Lower leg skin (tissue), 4 donors: ENCODE results near the gene MYO1B. TPM values are rescaled to one million over a fixed set of nuclear protein-coding genes. Genes with fewer than 3 reads are reported as not detected.

Experiments
- DNase-seq, 2 donors: peaks; one replicate each; pipeline ENCODE4 v3.0.0-alpha.2; 2019; ENCODE audit warnings: low spot score in 2 of 2
- H3K4me3 ChIP-seq: fragments of 200-600 bp; sonication (generic); 2 replicates; pipeline ENCODE4 v1.5.1; 2017; ENCODE audit warnings: mild to moderate bottlenecking, low read depth; ENCODE audit not compliant: poor library complexity, severe bottlenecking
- CTCF ChIP-seq, 3 donors: fragments of 450-650 bp; IDR thresholded peaks; one replicate each; pipeline ENCODE4 v1.5.1; 2016; ENCODE audit warnings: antibody characterized with exemption in 3 of 3, mild to moderate bottlenecking in 3 of 3, moderate library complexity in 2 of 3
- POLR2A ChIP-seq, 2 donors: fragments of 450-650 bp; IDR thresholded peaks; one replicate each; pipeline ENCODE4 v1.6.1; 2016 to 2017; ENCODE audit warnings: antibody characterized with exemption in 2 of 2, mild to moderate bottlenecking in 1 of 2, moderate library complexity in 1 of 2
- WGBS, 2 donors: methylation state at CpG; one replicate each; pipeline ENCODE4 v1.1.5; 2018; 5-methylcytosine and 5-hydroxymethylcytosine counted together
- intact Hi-C: fragments of 100-400 bp; cut with DNase I; formaldehyde crosslinking; loops from one replicate; pipeline ENCODE4 v1.15.0; 2023; ENCODE audit warnings: low total_unique reads
- total RNA-seq, 4 donors: library from RNA; depleted of rRNA; stranded (reverse); fragments of >200 nt; gene quantifications; one replicate each; pipeline ENCODE4 v1.1.0, GENCODE V29; 2016

MYO1B gene
- total RNA-seq, 4 donors from 2014 or later: 24.6 to 53.0 (median 36.9) TPM

DNA sequence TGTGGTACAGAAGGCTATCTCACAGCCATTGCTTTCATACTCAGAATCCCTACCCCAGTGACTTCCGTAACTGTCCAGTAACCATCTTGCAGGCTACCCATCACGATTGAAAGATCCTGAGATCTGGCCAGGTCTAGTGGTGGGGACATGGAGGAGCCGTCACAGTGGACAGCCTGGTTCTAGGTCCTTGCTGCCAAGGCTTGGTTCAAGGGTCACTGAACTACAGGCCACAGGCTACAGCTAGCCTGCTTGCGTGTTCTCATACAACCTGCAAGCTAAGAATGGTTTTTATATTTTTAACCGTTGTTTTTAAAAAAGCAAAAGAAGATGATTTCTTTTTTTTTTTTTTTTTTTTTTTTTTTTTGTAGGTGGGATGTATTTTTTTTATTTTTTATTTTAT lies 151.6 kb downstream of the MYO1B start:
- no peak overlapping the region for H3K4me3 ChIP-seq
- DNase-seq: no peak
- WGBS, 2 donors: 96 to 97% methylated on average over 5 of the region's 5 CpGs
- intact Hi-C loops: no loop called here
- TF ChIP-seq CTCF (IDR thresholded peaks at IDR 0.05): no peak
- no peak for TF ChIP-seq POLR2A (IDR thresholded peaks at IDR 0.05)

- H3K4me3 ChIP-seq: no peak overlapping the region
- intact Hi-C loops: no loop called here
- WGBS, 2 donors: 95 to 98% methylated on average over 5 of the region's 5 CpGs
- TF ChIP-seq POLR2A (IDR thresholded peaks at IDR 0.05) (no peak), CTCF (IDR thresholded peaks at IDR 0.05) (no peak)
- DNase-seq: no peak
Observed at GRCh38 chr2:191399601-191400000, 154.4 kb downstream of the MYO1B start.

GRCh38 chr2:191401287-191401686 lies 156.1 kb downstream of the MYO1B start:
- no peak overlapping the region for H3K4me3 ChIP-seq
- no peak for DNase-seq
- no peak for TF ChIP-seq POLR2A (IDR thresholded peaks at IDR 0.05)
- no peak for TF ChIP-seq CTCF (IDR thresholded peaks at IDR 0.05)
- intact Hi-C loops: no loop called here
- WGBS, 2 donors: 30 to 33% methylated on average over 1 of the region's 1 CpG

DNA sequence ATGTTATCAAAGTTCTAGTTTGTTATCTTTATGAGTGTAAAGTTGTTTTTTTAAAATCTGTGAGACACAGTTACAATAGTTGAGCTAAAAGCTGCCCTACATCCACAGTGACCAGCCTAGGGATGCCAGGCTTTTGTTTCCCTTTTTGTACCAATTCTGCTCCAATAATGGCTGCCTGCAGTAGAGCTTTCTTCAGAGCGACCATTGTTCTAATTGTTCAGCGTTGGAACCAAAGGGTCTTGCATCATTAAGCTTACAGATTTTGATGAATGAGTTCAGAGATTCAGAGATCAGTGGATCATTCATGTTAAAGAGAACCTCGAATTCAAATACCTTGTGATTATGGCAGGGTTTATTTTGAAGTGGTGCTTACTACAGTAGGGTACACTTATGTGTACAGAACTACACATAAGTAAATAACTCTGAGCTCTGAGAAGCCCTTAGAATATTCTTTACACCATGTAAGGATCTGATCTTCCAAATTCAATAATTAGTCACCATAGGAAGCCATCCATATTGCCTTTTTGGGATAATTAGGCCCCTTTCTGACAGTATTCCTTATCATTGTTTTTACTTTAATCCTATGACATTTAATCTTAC lies 157.9 kb downstream of the MYO1B start:
- TF ChIP-seq POLR2A (IDR thresholded peaks at IDR 0.05) (no peak), CTCF (IDR thresholded peaks at IDR 0.05) (no peak)
- DNase-seq: no peak
- no peak overlapping the region for H3K4me3 ChIP-seq
- WGBS, 2 donors: 92 to 94% methylated on average over 3 of the region's 3 CpGs
- intact Hi-C loops: no loop called here

GRCh38 chr2:191404568-191404991 lies 159.4 kb downstream of the MYO1B start:
- intact Hi-C loops: no loop called here
- 35 to 41% methylated on average over 1 of the region's 1 CpG for WGBS, 2 donors
- H3K4me3 ChIP-seq: no peak overlapping the region
- no peak for DNase-seq
- TF ChIP-seq CTCF (IDR thresholded peaks at IDR 0.05): no peak
- TF ChIP-seq POLR2A (IDR thresholded peaks at IDR 0.05): no peak

- no peak for DNase-seq
- no peak overlapping the region for H3K4me3 ChIP-seq
- WGBS, 2 donors: 95 to 96% methylated on average over 2 of the region's 2 CpGs
- TF ChIP-seq POLR2A (IDR thresholded peaks at IDR 0.05): no peak
- no peak for TF ChIP-seq CTCF (IDR thresholded peaks at IDR 0.05)
- intact Hi-C loops: no loop called here
Observed at GRCh38 chr2:191405546-191405945, 160.3 kb downstream of the MYO1B start.
